Astrocyte (in vitro differentiated cells and primary cell): Measurements from ENCODE around the gene KIF21B. TPM values are rescaled to one million over a fixed set of nuclear protein-coding genes. Genes with fewer than 3 reads are reported as not detected.

Source experiments
- DNase-seq: peaks from one replicate; pipeline ENCODE4 v3.0.0-alpha.2; 2010; ENCODE audit warnings: low read depth
- FAIRE-seq: peaks from 2 replicates; lab custom pipeline; 2011; peaks lifted over from hg19 to GRCh38; lab: Jason Lieb, UNC
- H2AFZ ChIP-seq: 2 replicates; pipeline ENCODE4 v1.6.0; 2012; ENCODE audit warnings: low read depth, low read length, inconsistent platforms
- H3K27ac ChIP-seq: 2 replicates; pipeline ENCODE4 v1.5.1; 2011; ENCODE audit warnings: low read depth, low read length, inconsistent platforms
- H3K27me3 ChIP-seq: 2 replicates; pipeline ENCODE4 v1.6.0; 2011; ENCODE audit warnings: low read length, inconsistent platforms; ENCODE audit not compliant: insufficient read depth
- H3K36me3 ChIP-seq: 2 replicates; pipeline ENCODE4 v1.5.1; 2011; ENCODE audit warnings: low read length, inconsistent platforms; ENCODE audit not compliant: insufficient read depth
- H3K4me1 ChIP-seq: 2 replicates; pipeline ENCODE4 v1.5.1; 2011; ENCODE audit warnings: low read length, inconsistent platforms; ENCODE audit not compliant: insufficient read depth
- H3K4me2 ChIP-seq: 2 replicates; pipeline ENCODE4 v1.6.0; 2012; ENCODE audit warnings: low read length, inconsistent platforms
- H3K4me3 ChIP-seq: 2 replicates; pipeline ENCODE4 v1.5.1; 2011; ENCODE audit warnings: low read depth, mild to moderate bottlenecking, low read length, inconsistent platforms; ENCODE audit not compliant: insufficient read depth
- H3K79me2 ChIP-seq: 2 replicates; pipeline ENCODE4 v1.6.0; 2012; ENCODE audit warnings: mild to moderate bottlenecking, low read length, inconsistent platforms; ENCODE audit not compliant: insufficient read depth
- H3K9ac ChIP-seq: 2 replicates; pipeline ENCODE4 v1.6.0; 2012; ENCODE audit warnings: mild to moderate bottlenecking, low read length, inconsistent platforms
- H3K9me3 ChIP-seq: 2 replicates; pipeline ENCODE4 v1.5.1; 2012; ENCODE audit warnings: low read depth, mild to moderate bottlenecking, low read length, inconsistent platforms; ENCODE audit not compliant: insufficient read depth
- H4K20me1 ChIP-seq: 2 replicates; pipeline ENCODE4 v1.6.0; 2012; ENCODE audit warnings: low read length, inconsistent platforms; ENCODE audit not compliant: insufficient read depth
- H3K27ac Mint-ChIP-seq: one replicate; pipeline ENCODE4 v1.8.0; 2021; ENCODE audit warnings: mild to moderate bottlenecking, mixed read lengths; ENCODE audit not compliant: unreplicated experiment
- H3K27me3 Mint-ChIP-seq: one replicate; pipeline ENCODE4 v1.8.0; 2021; ENCODE audit warnings: low read depth, mixed read lengths; ENCODE audit not compliant: unreplicated experiment
- H3K36me3 Mint-ChIP-seq: one replicate; pipeline ENCODE4 v1.8.0; 2021; ENCODE audit warnings: low read depth, mixed read lengths; ENCODE audit not compliant: unreplicated experiment
- H3K4me1 Mint-ChIP-seq: one replicate; pipeline ENCODE4 v1.8.0; 2021; ENCODE audit warnings: low read depth, mixed read lengths; ENCODE audit not compliant: unreplicated experiment
- H3K4me3 Mint-ChIP-seq: one replicate; pipeline ENCODE4 v1.8.0; 2021; ENCODE audit warnings: mild to moderate bottlenecking, moderate library complexity, mixed read lengths; ENCODE audit not compliant: unreplicated experiment
- H3K9me3 Mint-ChIP-seq: one replicate; pipeline ENCODE4 v1.8.0; 2021; ENCODE audit warnings: mild to moderate bottlenecking, mixed read lengths; ENCODE audit not compliant: unreplicated experiment
- EZH2 ChIP-seq: IDR thresholded peaks from 2 replicates; pipeline ENCODE4 v1.6.1; 2012; ENCODE audit warnings: mild to moderate bottlenecking, low read length, inconsistent platforms; ENCODE audit not compliant: insufficient read depth
- total RNA-seq: library from RNA; stranded (reverse); gene quantifications from 2 replicates; pipeline ENCODE4 v1.2.1, GENCODE V29; 2021
- TF ChIP-seq, protein P1 (sequence below): IDR thresholded peaks from 2 replicates; pipeline ENCODE4 v1.5.1; 2011; ENCODE audit warnings: low read depth, mild to moderate bottlenecking, inconsistent platforms, low read length, moderate library complexity; ENCODE audit not compliant: insufficient read depth

Gene KIF21B
- total RNA-seq, 1 donor from 2014 or later = 4.7 TPM

DNA sequence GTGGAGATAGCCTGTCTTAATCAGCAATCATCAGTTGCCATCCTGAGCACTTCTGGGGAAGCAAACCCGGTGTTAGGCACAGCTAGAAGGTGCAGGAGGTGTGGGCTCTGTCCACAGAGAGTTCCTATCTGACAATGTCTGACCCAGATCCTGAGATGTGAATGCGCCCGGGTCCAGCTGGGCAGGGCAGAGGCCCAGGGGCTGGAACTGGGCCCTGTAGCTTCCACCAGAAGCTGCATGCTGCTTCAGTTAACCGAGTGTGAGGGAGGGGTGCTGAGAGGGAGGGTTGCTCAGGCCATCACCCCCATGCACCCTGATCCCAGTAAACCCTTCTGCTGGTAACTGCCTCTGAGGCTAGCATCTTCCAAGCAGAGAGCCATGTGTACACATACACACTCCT lies 42.2 kb downstream of the KIF21B start:
- TF ChIP-seq EZH2 = no peak
- TF ChIP-seq, protein P1, sequence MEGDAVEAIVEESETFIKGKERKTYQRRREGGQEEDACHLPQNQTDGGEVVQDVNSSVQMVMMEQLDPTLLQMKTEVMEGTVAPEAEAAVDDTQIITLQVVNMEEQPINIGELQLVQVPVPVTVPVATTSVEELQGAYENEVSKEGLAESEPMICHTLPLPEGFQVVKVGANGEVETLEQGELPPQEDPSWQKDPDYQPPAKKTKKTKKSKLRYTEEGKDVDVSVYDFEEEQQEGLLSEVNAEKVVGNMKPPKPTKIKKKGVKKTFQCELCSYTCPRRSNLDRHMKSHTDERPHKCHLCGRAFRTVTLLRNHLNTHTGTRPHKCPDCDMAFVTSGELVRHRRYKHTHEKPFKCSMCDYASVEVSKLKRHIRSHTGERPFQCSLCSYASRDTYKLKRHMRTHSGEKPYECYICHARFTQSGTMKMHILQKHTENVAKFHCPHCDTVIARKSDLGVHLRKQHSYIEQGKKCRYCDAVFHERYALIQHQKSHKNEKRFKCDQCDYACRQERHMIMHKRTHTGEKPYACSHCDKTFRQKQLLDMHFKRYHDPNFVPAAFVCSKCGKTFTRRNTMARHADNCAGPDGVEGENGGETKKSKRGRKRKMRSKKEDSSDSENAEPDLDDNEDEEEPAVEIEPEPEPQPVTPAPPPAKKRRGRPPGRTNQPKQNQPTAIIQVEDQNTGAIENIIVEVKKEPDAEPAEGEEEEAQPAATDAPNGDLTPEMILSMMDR = no peak
- Histone ChIP-seq H3K79me2 (no peaks in the 10 kb centered on the region), H2AFZ (no peak overlapping the region), H3K9me3 (no peaks in the 10 kb centered on the region), H3K36me3 (no peaks in the 10 kb centered on the region), H3K27ac (no peak overlapping the region), H4K20me1 (no peaks in the 10 kb centered on the region), H3K9ac (no peak overlapping the region), H3K4me3 (no peak overlapping the region), H3K4me1 (no peaks in the 10 kb centered on the region), H3K4me2 (no peak overlapping the region), H3K27me3 (no peaks in the 10 kb centered on the region)
- FAIRE-seq (no peak), DNase-seq (no peak)
- H3K4me3 Mint-ChIP-seq = no peak overlapping the region
- H3K9me3 Mint-ChIP-seq = peaks cover 5% of the 10 kb centered on the region
- H3K27me3 Mint-ChIP-seq = no peaks in the 10 kb centered on the region
- peaks cover 15% of the 10 kb centered on the region for H3K36me3 Mint-ChIP-seq
- no peaks in the 10 kb centered on the region for H3K4me1 Mint-ChIP-seq
- no peak overlapping the region for H3K27ac Mint-ChIP-seq

DNA sequence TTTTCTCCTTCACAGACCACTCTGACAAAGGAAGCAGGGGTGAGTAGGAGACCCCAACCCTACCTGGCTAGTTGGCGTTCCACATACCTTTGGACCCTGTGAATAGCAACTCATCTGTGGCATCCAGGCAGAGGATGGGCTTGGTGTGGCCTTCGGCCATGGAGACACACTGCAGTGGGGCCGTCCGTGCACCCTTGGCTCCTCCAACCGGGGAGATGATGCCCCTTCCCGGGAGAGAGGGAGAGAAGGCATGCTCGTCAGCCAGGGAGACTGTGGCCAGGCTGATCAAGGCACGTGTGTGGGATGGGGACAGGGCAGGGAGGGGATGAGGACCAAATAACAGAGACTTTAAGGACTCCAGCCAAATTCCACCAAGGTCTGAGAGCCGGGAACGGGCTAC lies 42.6 kb downstream of the KIF21B start:
- Mint-ChIP-seq H3K4me1 (no peaks in the 10 kb centered on the region), H3K9me3 (peaks cover 5% of the 10 kb centered on the region), H3K27ac (no peak overlapping the region), H3K36me3 (peaks cover 15% of the 10 kb centered on the region), H3K4me3 (no peak overlapping the region), H3K27me3 (no peaks in the 10 kb centered on the region)
- no peak overlapping the region for H3K9ac ChIP-seq
- H3K36me3 ChIP-seq = no peaks in the 10 kb centered on the region
- no peaks in the 10 kb centered on the region for H4K20me1 ChIP-seq
- H3K9me3 ChIP-seq = no peaks in the 10 kb centered on the region
- DNase-seq = no peak
- no peak overlapping the region for H2AFZ ChIP-seq
- H3K4me3 ChIP-seq = no peak overlapping the region
- TF ChIP-seq, protein P1 = no peak
- TF ChIP-seq EZH2 = no peak
- H3K79me2 ChIP-seq = no peaks in the 10 kb centered on the region
- no peaks in the 10 kb centered on the region for H3K27me3 ChIP-seq
- FAIRE-seq = no peak
- H3K27ac ChIP-seq = no peak overlapping the region
- no peak overlapping the region for H3K4me2 ChIP-seq
- no peaks in the 10 kb centered on the region for H3K4me1 ChIP-seq

DNA sequence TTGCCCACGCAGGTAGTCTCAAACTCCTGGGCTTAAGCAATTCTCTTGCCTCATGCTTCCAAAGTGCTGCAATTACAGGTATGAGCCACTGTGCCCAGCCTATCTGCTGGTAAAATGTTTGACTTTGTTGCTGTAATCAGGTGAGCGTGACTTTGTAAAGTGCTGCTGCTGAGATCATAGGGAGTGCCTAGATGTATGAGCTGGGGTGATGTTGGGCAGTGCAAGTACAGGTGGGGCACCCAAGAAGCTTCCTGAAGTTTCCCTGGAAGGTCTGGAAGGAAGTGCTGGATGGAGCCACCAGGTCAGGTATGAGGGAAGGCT lies 43.1 kb downstream of the KIF21B start:
- Histone ChIP-seq H3K27me3 (no peaks in the 10 kb centered on the region), H2AFZ (no peak overlapping the region), H3K4me1 (no peaks in the 10 kb centered on the region), H3K27ac (no peak overlapping the region), H3K4me3 (no peak overlapping the region), H3K4me2 (no peak overlapping the region), H3K9me3 (no peaks in the 10 kb centered on the region), H4K20me1 (no peaks in the 10 kb centered on the region), H3K9ac (no peak overlapping the region), H3K79me2 (no peaks in the 10 kb centered on the region), H3K36me3 (no peaks in the 10 kb centered on the region)
- Mint-ChIP-seq H3K4me1 (no peaks in the 10 kb centered on the region), H3K9me3 (peaks cover 5% of the 10 kb centered on the region), H3K27ac (no peak overlapping the region), H3K4me3 (no peak overlapping the region), H3K36me3 (peaks cover 15% of the 10 kb centered on the region), H3K27me3 (no peaks in the 10 kb centered on the region)
- TF ChIP-seq, protein P1 = no peak
- TF ChIP-seq EZH2 = no peak
- DNase-seq (no peak), FAIRE-seq (no peak)
